ENCODE data around the gene RASGRP1. TPM values are rescaled to one million over a fixed set of nuclear protein-coding genes. Genes with fewer than 3 reads are reported as not detected.
A peak's percentile ranks its signal among the peaks of the same experiment; 100 is the strongest.
"Not testable (repeated sequence)": the region's sequence is repeated elsewhere in the genome, so short reads cannot be mapped to it uniquely, and the experiment has no call there.

RASGRP1 gene
- total RNA-seq, 8 experiments from 2014 or later = 1.8 to 36.9 (median 2.8) TPM

GRCh38 chr15:38597219-38597800, 32.7 kb upstream of the RASGRP1 start:
- ATAC-seq (replicated peaks in 6 of 8) = no peak
- Histone ChIP-seq H3K4me1 (replicated peaks in 1 of 2) (peaks cover 1 to 3% of the 10 kb centered on the region in 2 donors), H3K27ac (no peak overlapping the region), H3K4me3 (no peak overlapping the region)
- 33 to 100% (median 78%) methylated on average over 1 to 3 of the region's 3 CpGs; no CpG with 5 or more reads in 2 of the 10 experiments for WGBS, 10 experiments
- in situ Hi-C loops (cut with MboI; ENCODE audit: low pct_unique_long_range_greater_than_20kb in 2 of 9, low sequenced_read_pairs in 9 of 9, unreplicated experiment in 9 of 9) = no loop called here

GRCh38 chr15:38593524-38593923, 28.9 kb upstream of the RASGRP1 start:
- in situ Hi-C loops (cut with MboI; ENCODE audit: low pct_unique_long_range_greater_than_20kb in 2 of 9, low sequenced_read_pairs in 9 of 9, unreplicated experiment in 9 of 9) = no loop called here
- peaks cover 0 to 6% of the 10 kb centered on the region in 2 donors for H3K4me1 ChIP-seq (replicated peaks in 1 of 2)
- peak in 3 of 8 experiments; percentile 33 to 61 (median 57) for ATAC-seq (replicated peaks in 6 of 8)
- no peak overlapping the region for H3K27ac ChIP-seq
- WGBS, 10 experiments = 11 to 100% (median 80%) methylated on average over 2 to 4 of the region's 4 CpGs; no CpG with 5 or more reads in 2 of the 10 experiments
- H3K4me3 ChIP-seq = no peak overlapping the region

- H3K4me1 ChIP-seq (replicated peaks in 1 of 2) = peaks cover 0 to 13% of the 10 kb centered on the region in 2 donors
- WGBS, 10 experiments = 0 to 100% (median 68%) methylated on average over 1 to 4 of the region's 4 CpGs; no CpG with 5 or more reads in 2 of the 10 experiments
- ATAC-seq (replicated peaks in 6 of 8) = peak in 4 of 8 experiments; percentile 41 to 94 (median 73)
- in situ Hi-C loops (cut with MboI; ENCODE audit: low pct_unique_long_range_greater_than_20kb in 2 of 9, low sequenced_read_pairs in 9 of 9, unreplicated experiment in 9 of 9) = no loop called here
- no peak overlapping the region for H3K27ac ChIP-seq
- H3K4me3 ChIP-seq = no peak overlapping the region
Measured at GRCh38 chr15:38589502-38589901, 24.9 kb upstream of the RASGRP1 start.

GRCh38 chr15:38588672-38589071, 24.1 kb upstream of the RASGRP1 start:
- ATAC-seq (replicated peaks in 6 of 8) = peak in 3 of 8 experiments; percentile 15 to 25 (median 16)
- peaks cover 0 to 13% of the 10 kb centered on the region in 2 donors for H3K4me1 ChIP-seq (replicated peaks in 1 of 2)
- in situ Hi-C loops (cut with MboI; ENCODE audit: low pct_unique_long_range_greater_than_20kb in 2 of 9, low sequenced_read_pairs in 9 of 9, unreplicated experiment in 9 of 9) = no loop called here
- H3K4me3 ChIP-seq = no peak overlapping the region
- 0 to 65% (median 44%) methylated on average over 1 to 3 of the region's 3 CpGs; no CpG with 5 or more reads in 2 of the 10 experiments for WGBS, 10 experiments
- H3K27ac ChIP-seq = no peak overlapping the region

- in situ Hi-C loops (cut with MboI; ENCODE audit: low pct_unique_long_range_greater_than_20kb in 2 of 9, low sequenced_read_pairs in 9 of 9, unreplicated experiment in 9 of 9) = no loop called here
- Histone ChIP-seq H3K27ac (no peak overlapping the region), H3K4me3 (no peak overlapping the region), H3K4me1 (replicated peaks in 1 of 2) (peaks cover 0 to 13% of the 10 kb centered on the region in 2 donors)
- ATAC-seq (replicated peaks in 6 of 8) = no peak
- 31 to 100% (median 68%) methylated on average over 2 to 6 of the region's 6 CpGs for WGBS, 10 experiments
Measured at GRCh38 chr15:38587214-38587613, 22.6 kb upstream of the RASGRP1 start.

GRCh38 chr15:38586005-38586404, 21.4 kb upstream of the RASGRP1 start:
- H3K27ac ChIP-seq; in situ Hi-C loops (cut with MboI; ENCODE audit: low pct_unique_long_range_greater_than_20kb in 2 of 9, low sequenced_read_pairs in 9 of 9, unreplicated experiment in 9 of 9); H3K4me3 ChIP-seq; ATAC-seq (replicated peaks in 6 of 8): not testable (repeated sequence)
- WGBS, 10 experiments = 80% methylated on average over 1 of the region's 2 CpGs; no CpG with 5 or more reads in 9 of the 10 experiments
- H3K4me1 ChIP-seq (replicated peaks in 1 of 2) = peaks cover 0 to 13% of the 10 kb centered on the region in 2 donors

- WGBS, 10 experiments = 38 to 100% (median 95%) methylated on average over 1 to 3 of the region's 3 CpGs; no CpG with 5 or more reads in 1 of the 10 experiments
- in situ Hi-C loops (cut with MboI; ENCODE audit: low pct_unique_long_range_greater_than_20kb in 2 of 9, low sequenced_read_pairs in 9 of 9, unreplicated experiment in 9 of 9) = no loop called here
- no peak overlapping the region for H3K4me3 ChIP-seq
- no peaks in the 10 kb centered on the region for H3K4me1 ChIP-seq (replicated peaks in 1 of 2)
- ATAC-seq (replicated peaks in 6 of 8) = no peak
- H3K27ac ChIP-seq = no peak overlapping the region
Measured at GRCh38 chr15:38578626-38579025, 14.0 kb upstream of the RASGRP1 start.

- Histone ChIP-seq H3K27ac (no peak overlapping the region), H3K4me3 (no peak overlapping the region), H3K4me1 (replicated peaks in 1 of 2) (no peaks in the 10 kb centered on the region)
- in situ Hi-C loops (cut with MboI; ENCODE audit: low pct_unique_long_range_greater_than_20kb in 2 of 9, low sequenced_read_pairs in 9 of 9, unreplicated experiment in 9 of 9) = no loop called here
- ATAC-seq (replicated peaks in 6 of 8) = no peak
- WGBS, 10 experiments = 30 to 95% (median 84%) methylated on average over 2 to 7 of the region's 7 CpGs
Measured at GRCh38 chr15:38577424-38577987, 12.9 kb upstream of the RASGRP1 start.

GRCh38 chr15:38576837-38577236, 12.2 kb upstream of the RASGRP1 start:
- Histone ChIP-seq H3K4me1 (replicated peaks in 1 of 2) (no peaks in the 10 kb centered on the region), H3K27ac (no peak overlapping the region), H3K4me3 (no peak overlapping the region)
- no peak for ATAC-seq (replicated peaks in 6 of 8)
- WGBS, 10 experiments = 69 to 100% (median 95%) methylated on average over 1 to 3 of the region's 3 CpGs; no CpG with 5 or more reads in 3 of the 10 experiments
- in situ Hi-C loops (cut with MboI; ENCODE audit: low pct_unique_long_range_greater_than_20kb in 2 of 9, low sequenced_read_pairs in 9 of 9, unreplicated experiment in 9 of 9) = no loop called here

- in situ Hi-C loops (cut with MboI; ENCODE audit: low pct_unique_long_range_greater_than_20kb in 2 of 9, low sequenced_read_pairs in 9 of 9, unreplicated experiment in 9 of 9) = no loop called here
Measured at GRCh38 chr15:38576261-38576660, 11.6 kb upstream of the RASGRP1 start.

GRCh38 chr15:38565287-38565670, 665 bp upstream of the RASGRP1 start:
- no peak overlapping the region for H3K4me3 ChIP-seq
- ATAC-seq (replicated peaks in 6 of 8) = no peak
- in situ Hi-C loops (cut with MboI; ENCODE audit: low pct_unique_long_range_greater_than_20kb in 2 of 9, low sequenced_read_pairs in 9 of 9, unreplicated experiment in 9 of 9) = loop anchor here in 2 of 9 experiments (10.0 to 25.0 kb wide), 2 partner anchors 120 to 122 kb away; no protein-coding TSS in a partner anchor
- 65 to 100% (median 82%) methylated on average over 1 to 12 of the region's 16 CpGs; no CpG with 5 or more reads in 3 of the 10 experiments for WGBS, 10 experiments
- no peak overlapping the region for H3K27ac ChIP-seq
- no peaks in the 10 kb centered on the region for H3K4me1 ChIP-seq (replicated peaks in 1 of 2)

More at GRCh38 chr15:38576261-38576660, 11.6 kb upstream of the RASGRP1 start:
- Histone ChIP-seq H3K27ac (no peak overlapping the region), H3K4me3 (no peak overlapping the region), H3K4me1 (replicated peaks in 1 of 2) (no peaks in the 10 kb centered on the region)
- 0 to 86% (median 49%) methylated on average over 1 of the region's 1 CpG; no CpG with 5 or more reads in 2 of the 10 experiments for WGBS, 10 experiments
- ATAC-seq (replicated peaks in 6 of 8) = no peak

GRCh38 chr15:38563723-38564519, 693 bp downstream of the RASGRP1 start:
- peak; percentile 74 to 88 (median 83) for ATAC-seq (replicated peaks in 6 of 8)
- Histone ChIP-seq H3K27ac (no peak overlapping the region), H3K4me1 (replicated peaks in 1 of 2) (no peaks in the 10 kb centered on the region), H3K4me3 (peak overlapping the region; percentile 49 to 81 (median 52))
- 27 to 96% (median 70%) methylated on average over 2 to 5 of the region's 59 CpGs; no CpG with 5 or more reads in 7 of the 10 experiments for WGBS, 10 experiments
- in situ Hi-C loops (cut with MboI; ENCODE audit: low pct_unique_long_range_greater_than_20kb in 2 of 9, low sequenced_read_pairs in 9 of 9, unreplicated experiment in 9 of 9) = loop anchor here in 2 of 9 experiments (10.0 to 25.0 kb wide), 2 partner anchors 121 to 123 kb away; no protein-coding TSS in a partner anchor

GRCh38 chr15:38562278-38562677, 2.3 kb downstream of the RASGRP1 start:
- H3K4me3 ChIP-seq = no peak overlapping the region
- 57 to 92% (median 69%) methylated on average over 2 to 3 of the region's 3 CpGs; no CpG with 5 or more reads in 6 of the 10 experiments for WGBS, 10 experiments

More at GRCh38 chr15:38562278-38562677, 2.3 kb downstream of the RASGRP1 start:
- no peaks in the 10 kb centered on the region for H3K4me1 ChIP-seq (replicated peaks in 1 of 2)
- ATAC-seq (replicated peaks in 6 of 8) = no peak
- H3K27ac ChIP-seq = no peak overlapping the region
- in situ Hi-C loops (cut with MboI; ENCODE audit: low pct_unique_long_range_greater_than_20kb in 2 of 9, low sequenced_read_pairs in 9 of 9, unreplicated experiment in 9 of 9) = loop anchor here in 2 of 9 experiments (10.0 to 25.0 kb wide), 2 partner anchors 123 to 125 kb away; no protein-coding TSS in a partner anchor

Measured in motor neuron (in vitro differentiated cells).